ENCODE measurements around the gene CHKA.

The CHKA gene

DNA sequence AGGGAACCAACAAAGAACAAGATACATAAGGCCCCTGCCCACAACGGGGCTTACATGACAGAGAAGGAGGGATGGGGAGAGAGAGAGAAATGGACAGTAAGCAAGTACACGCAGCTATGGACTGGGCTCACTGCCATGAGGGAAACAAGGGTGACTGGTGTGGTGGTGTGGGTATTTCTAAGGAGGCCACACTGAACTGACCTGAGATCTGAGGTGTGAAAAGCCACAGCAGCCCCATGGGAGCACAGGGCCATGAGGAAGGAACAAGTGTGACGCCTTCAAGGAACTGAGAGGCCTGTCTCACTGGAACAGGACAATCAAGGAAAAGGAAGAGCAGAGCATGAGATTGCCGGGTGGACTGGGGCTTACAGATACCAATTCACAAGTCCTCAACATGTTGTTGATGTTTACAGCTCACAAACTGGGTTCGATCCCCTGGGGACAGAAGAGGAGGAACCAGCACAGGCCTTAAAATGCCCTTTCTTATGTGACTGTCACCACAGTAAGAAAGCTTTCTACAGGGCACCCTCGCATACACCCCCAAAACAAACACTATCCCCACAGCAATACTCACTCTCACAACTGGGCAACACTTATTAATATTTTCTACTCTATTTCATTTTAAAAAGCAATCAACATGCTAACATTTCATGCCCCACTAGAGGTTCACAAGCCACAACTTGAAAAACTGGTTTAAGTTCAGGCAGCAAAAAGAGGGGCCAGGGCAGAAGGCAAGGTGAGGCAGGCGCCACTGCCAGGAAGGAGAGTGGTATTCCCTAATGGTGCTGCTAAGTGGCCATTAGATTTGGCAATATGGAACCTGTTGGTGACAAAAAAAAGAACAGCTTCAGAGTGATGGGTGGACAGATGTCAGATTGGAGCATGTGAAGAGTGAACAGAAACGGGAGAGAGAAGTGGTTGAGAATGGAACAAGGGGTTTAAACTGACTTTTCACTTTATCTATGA lies 43.3 kb downstream of the CHKA start:
- H3K27ac Mint-ChIP-seq, result peak overlapping the region; percentile 38
- H3K9me3 Mint-ChIP-seq, result no peaks in the 10 kb centered on the region
- no peak overlapping the region for H3K4me3 Mint-ChIP-seq
- H3K27me3 Mint-ChIP-seq, result no peaks in the 10 kb centered on the region
- H3K4me1 Mint-ChIP-seq (ENCODE audit: low read depth), result no peaks in the 10 kb centered on the region
- peaks cover 18% of the 10 kb centered on the region for H3K36me3 Mint-ChIP-seq (ENCODE audit: low read depth)

DNA sequence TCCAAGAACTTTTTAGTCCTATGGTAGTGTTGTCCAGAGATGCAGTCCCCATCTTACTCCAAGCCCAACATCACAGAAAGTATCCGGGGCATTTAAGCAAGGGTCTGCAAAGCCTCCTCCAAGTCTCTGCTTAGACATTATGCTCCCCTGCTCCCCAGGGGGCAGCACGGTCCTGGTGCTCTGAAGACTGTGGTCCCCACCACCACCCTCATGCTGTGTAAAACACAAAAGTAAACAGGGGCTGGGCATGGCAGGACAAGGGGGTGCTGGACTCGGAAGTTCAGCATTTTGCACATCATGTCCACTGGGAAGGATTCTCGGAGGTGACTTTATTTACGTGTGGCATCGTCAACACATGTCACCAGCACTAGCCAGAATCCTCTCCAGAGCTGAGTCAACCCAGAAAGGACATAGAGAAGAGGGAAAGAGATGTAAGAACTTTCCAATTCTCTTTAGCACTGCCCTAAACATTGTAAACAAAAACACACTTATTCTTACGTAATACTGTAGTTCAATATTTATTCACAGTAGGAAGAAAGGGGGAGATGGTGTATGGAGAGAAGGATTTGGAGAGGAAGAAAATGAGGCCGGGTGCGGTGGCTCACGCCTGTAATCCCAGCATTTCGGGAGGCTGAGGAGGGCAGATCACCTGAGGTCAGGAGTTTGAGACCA lies 44.7 kb downstream of the CHKA start:
- H3K9me3 Mint-ChIP-seq, result no peaks in the 10 kb centered on the region
- peaks cover 18% of the 10 kb centered on the region for H3K36me3 Mint-ChIP-seq (ENCODE audit: low read depth)
- H3K27ac Mint-ChIP-seq, result no peak overlapping the region
- no peak overlapping the region for H3K4me3 Mint-ChIP-seq
- H3K27me3 Mint-ChIP-seq, result no peaks in the 10 kb centered on the region
- H3K4me1 Mint-ChIP-seq (ENCODE audit: low read depth), result no peaks in the 10 kb centered on the region

DNA sequence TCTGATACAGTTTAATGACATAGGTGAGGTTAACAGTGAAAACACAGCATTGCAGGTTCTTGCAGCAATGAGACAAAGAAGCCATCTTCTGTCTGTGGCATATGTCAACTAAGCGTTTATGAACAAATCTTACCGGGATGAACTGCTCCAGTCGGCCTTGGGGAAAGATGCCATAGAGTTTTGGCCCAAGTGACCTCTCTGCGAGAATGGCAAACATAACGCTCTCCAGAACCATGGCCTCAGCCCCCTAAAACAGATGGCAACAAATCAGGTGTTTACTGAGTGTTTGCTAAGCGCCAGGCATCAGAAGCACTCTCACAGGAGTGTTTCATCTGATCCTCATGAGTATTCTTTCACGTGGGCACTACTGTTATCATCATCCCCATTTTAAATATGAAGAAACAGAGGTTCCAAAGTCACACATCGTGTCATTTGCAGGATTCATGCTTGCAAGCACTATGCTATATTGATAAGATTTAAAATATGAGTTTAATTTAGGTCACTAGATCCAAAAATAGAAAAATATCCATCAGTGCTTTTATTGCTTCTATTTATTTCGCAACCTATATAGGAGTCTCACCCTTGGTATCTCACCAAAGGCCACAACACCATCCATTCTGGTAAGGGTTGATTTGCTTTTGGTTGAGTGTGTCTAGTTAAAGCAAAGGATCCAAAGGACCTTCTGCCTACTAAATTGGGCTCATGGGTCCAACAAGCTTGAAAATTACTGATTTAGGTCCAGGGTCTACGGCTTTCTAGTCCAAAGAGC lies 46.4 kb downstream of the CHKA start:
- Mint-ChIP-seq H3K4me1 (ENCODE audit: low read depth) (no peaks in the 10 kb centered on the region), H3K4me3 (no peak overlapping the region), H3K36me3 (ENCODE audit: low read depth) (peaks cover 27% of the 10 kb centered on the region), H3K9me3 (no peaks in the 10 kb centered on the region), H3K27me3 (no peaks in the 10 kb centered on the region), H3K27ac (no peak overlapping the region)

DNA sequence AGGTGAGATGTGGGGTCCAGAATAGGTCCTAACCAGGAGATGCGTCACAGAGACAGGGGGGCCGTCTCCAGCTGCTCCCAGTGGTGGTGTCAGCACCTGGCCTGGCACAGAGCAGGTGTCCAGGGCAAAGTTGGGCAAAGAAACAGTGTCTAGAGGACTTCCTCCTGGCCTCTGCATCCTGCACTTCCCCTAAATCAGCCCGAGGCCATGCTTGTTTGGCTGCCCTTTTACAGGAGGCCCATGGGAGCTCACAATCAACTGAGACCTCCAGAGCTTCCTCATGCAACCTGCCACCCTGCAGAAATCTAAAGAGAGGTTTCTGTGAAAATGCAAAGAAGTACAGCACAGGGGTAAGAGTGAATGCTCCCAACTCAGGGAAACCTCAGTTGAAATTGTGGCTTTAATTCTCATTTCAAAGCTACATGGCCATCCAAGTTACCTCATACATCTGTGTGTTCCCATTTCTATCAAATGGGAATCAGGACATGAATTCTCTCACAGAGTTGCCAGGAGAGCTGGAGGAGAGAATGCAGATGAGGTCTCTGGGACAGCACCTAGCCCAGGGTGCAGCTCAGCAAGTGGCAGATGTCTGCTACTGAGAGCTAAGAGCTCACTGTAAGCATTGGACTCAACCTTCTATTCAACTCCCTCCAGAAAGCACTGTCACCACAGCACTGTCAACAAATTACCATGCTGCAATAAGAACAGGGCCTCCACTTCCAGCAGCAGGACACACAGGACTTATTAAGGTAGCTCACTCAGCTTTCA lies 49.7 kb downstream of the CHKA start:
- Mint-ChIP-seq H3K27ac (no peak overlapping the region), H3K4me3 (no peak overlapping the region)

DNA sequence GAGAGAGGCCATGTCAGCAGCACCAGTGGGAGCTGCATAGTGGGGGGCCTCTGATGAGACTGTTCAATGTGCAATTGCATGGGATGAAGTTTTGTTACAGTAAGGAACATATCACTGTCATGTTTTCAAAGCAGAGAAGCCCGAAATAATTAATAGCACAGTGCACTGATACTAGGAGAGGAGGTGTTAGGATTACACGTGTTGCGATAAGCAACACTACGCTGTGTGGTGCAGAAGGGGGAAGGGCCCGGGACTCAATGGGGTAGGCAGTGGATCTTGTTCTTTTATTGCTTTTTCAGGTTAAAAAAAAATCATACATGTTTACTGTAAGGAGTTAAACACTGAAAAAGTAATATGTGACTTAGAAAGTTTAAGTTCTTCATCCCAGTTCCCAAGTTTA lies 53.2 kb downstream of the CHKA start:
- no peaks in the 10 kb centered on the region for H3K9me3 Mint-ChIP-seq
- no peaks in the 10 kb centered on the region for H3K27me3 Mint-ChIP-seq
- no peak overlapping the region for H3K27ac Mint-ChIP-seq
- peaks cover 51% of the 10 kb centered on the region for H3K36me3 Mint-ChIP-seq (ENCODE audit: low read depth)
- no peaks in the 10 kb centered on the region for H3K4me1 Mint-ChIP-seq (ENCODE audit: low read depth)
- H3K4me3 Mint-ChIP-seq, result no peak overlapping the region

More for the DNA sequence above, 49.7 kb downstream of the CHKA start:
- no peaks in the 10 kb centered on the region for H3K27me3 Mint-ChIP-seq
- H3K4me1 Mint-ChIP-seq (ENCODE audit: low read depth), result no peaks in the 10 kb centered on the region
- peaks cover 40% of the 10 kb centered on the region for H3K36me3 Mint-ChIP-seq (ENCODE audit: low read depth)
- no peaks in the 10 kb centered on the region for H3K9me3 Mint-ChIP-seq

DNA sequence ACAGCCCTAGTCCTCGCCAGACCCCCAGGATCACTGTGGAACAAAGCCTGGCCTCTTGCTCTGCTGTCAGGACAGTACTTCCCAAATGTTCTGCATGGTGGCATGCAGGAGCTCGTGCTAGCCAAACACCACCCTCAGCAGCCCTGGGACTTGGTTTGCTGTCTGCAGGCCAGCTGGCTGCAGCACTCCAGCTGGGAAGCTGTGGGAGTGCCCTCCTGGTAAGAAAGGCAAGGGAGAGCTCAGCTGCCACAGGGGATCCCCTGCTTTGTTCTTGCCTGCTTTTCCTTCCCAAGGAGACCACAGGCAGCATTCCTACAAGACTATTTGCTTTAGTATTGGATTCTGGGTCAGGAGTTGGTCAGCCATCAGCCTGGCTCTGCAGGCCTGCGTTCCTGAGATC lies 54.4 kb downstream of the CHKA start:
- H3K4me1 Mint-ChIP-seq (ENCODE audit: low read depth), result no peaks in the 10 kb centered on the region
- no peak overlapping the region for H3K4me3 Mint-ChIP-seq
- H3K27ac Mint-ChIP-seq, result no peak overlapping the region
- H3K9me3 Mint-ChIP-seq, result no peaks in the 10 kb centered on the region
- peaks cover 63% of the 10 kb centered on the region for H3K36me3 Mint-ChIP-seq (ENCODE audit: low read depth)
- no peaks in the 10 kb centered on the region for H3K27me3 Mint-ChIP-seq

DNA sequence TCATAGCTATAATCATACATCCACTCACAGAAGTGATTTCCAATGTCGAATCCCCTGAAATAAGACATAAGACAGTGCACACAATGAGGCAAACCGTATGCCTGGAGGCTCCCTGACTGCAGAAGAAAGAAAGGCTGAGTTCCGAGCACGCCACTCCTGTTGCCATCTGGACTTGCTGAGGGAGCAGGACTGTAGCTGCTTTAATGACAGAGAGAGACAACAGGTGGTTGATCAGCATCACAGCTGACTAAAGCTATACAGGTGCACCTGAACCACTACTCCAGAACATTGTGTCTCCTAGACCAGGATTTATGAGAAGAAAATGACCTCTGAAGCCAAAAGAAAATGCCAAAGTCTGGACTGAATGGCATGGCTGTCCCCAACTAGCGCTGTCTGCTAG lies 55.3 kb downstream of the CHKA start:
- no peaks in the 10 kb centered on the region for H3K4me1 Mint-ChIP-seq (ENCODE audit: low read depth)
- no peaks in the 10 kb centered on the region for H3K9me3 Mint-ChIP-seq
- H3K36me3 Mint-ChIP-seq (ENCODE audit: low read depth), result peaks cover 63% of the 10 kb centered on the region
- no peaks in the 10 kb centered on the region for H3K27me3 Mint-ChIP-seq
- H3K27ac Mint-ChIP-seq, result no peak overlapping the region
- H3K4me3 Mint-ChIP-seq, result no peak overlapping the region

DNA sequence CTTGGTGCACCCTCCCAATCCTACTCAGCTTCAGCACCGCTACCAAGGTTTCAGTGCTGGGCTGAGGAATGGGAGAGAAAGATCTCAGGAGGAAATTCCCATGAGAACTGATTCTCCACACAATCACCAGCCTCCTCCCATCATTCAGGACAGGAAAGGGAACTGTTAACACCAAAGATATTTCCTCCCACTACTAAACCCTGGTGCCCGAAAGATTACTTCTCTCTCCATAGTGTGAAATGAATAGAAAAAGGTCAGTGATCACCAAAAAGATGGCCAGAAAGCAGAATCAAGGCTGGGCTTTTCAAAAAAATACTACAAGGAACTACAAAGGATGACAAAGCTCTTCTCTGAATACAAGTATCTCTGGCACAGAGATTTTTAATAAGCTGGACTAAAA lies 56.3 kb downstream of the CHKA start:
- H3K27me3 Mint-ChIP-seq, result no peaks in the 10 kb centered on the region
- H3K27ac Mint-ChIP-seq, result no peak overlapping the region
- H3K4me1 Mint-ChIP-seq (ENCODE audit: low read depth), result no peaks in the 10 kb centered on the region
- H3K9me3 Mint-ChIP-seq, result no peaks in the 10 kb centered on the region
- peaks cover 63% of the 10 kb centered on the region for H3K36me3 Mint-ChIP-seq (ENCODE audit: low read depth)
- no peak overlapping the region for H3K4me3 Mint-ChIP-seq

DNA sequence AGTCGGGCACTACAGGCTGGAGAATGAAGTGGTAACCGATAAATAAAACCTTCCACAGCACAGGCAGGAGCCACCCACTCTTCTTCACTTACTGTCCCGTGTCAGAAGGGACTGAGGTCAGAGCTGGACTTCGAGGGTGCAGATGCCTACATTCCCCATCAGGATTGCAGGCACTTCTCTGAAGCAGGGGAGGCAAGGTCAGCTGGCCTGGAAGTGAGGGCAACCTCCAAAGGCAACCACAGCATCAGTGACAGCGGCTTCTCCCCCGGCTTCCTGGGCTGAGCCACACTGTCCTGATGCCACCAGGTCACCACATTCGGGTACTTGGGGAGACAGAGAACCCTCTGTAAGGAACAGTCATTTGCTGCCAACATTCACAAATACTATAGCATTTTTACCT lies 59.7 kb downstream of the CHKA start:
- Mint-ChIP-seq H3K27ac (no peak overlapping the region), H3K9me3 (no peaks in the 10 kb centered on the region), H3K27me3 (no peaks in the 10 kb centered on the region), H3K36me3 (ENCODE audit: low read depth) (peaks cover 55% of the 10 kb centered on the region), H3K4me3 (no peak overlapping the region), H3K4me1 (ENCODE audit: low read depth) (no peaks in the 10 kb centered on the region)

DNA sequence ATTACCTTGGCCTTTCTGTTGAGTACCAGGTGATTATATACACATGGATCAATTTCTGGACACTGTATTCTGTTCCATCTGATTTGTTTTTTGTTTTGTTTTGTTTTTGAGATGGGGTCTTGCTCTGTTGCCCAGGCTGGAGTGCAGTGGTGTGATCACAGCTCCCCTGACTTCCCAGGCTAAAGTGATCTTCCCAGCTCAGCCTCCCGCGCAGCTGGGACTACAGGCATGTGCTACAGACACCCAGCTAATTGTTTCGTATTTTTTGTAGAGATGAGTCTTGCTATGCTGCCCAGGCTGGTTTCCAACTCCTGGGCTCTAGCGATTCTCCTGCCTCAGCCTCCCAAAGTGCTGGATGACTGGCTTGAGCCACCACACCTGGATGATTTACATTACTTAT lies 63.4 kb downstream of the CHKA start:
- Mint-ChIP-seq H3K27ac (peak overlapping the region; percentile 23), H3K36me3 (ENCODE audit: low read depth) (peaks cover 41% of the 10 kb centered on the region), H3K27me3 (no peaks in the 10 kb centered on the region), H3K9me3 (no peaks in the 10 kb centered on the region), H3K4me3 (no peak overlapping the region), H3K4me1 (ENCODE audit: low read depth) (peaks cover 3% of the 10 kb centered on the region)

DNA sequence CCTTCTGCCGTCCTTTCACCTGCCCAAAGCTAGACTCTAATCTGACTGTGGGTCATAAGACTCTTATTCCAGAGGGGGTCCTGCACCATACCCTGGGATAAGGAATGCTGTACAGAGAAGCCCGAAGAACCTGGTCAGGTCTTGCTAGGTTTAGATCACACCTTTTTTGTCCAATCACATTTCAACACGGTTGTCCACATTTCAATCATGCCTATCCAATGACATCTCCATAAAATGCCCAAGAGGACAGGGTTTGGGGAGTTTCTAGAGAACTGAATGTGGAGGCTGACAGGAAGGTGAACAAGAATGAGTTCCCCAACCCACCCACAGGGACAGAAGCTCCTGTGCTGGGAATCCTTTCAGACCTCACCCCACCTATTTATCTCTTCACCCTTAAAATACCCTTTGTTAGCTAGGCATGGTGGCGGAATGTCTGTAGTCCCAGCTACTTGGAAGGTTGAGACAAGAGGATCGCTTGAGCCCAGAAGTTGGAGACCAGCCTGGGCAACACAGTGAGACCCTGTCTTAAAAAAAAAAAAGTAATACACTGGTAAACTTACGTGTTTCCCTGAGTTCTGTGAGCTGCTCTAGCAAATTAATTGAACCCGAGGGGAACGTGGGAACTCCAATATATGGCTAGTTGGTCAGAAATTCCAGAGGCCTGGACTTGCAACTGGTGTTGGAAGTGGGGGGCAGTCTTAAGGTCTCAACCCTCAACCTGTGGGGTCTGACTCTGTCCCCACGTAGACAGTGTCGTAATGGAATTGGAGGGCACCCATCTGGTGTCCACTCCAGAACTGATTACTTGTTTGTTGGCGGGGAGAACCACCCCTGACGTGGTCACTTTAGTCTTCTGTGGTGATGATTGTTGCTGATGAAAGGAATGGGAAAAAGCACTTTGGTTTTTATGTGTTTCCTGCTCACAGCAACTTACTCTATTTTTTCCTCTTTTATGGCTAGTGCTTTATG lies 64.6 kb downstream of the CHKA start:
- Mint-ChIP-seq H3K9me3 (no peaks in the 10 kb centered on the region), H3K4me3 (no peak overlapping the region), H3K4me1 (ENCODE audit: low read depth) (peaks cover 3% of the 10 kb centered on the region), H3K36me3 (ENCODE audit: low read depth) (peaks cover 36% of the 10 kb centered on the region), H3K27ac (no peak overlapping the region), H3K27me3 (no peaks in the 10 kb centered on the region)

DNA sequence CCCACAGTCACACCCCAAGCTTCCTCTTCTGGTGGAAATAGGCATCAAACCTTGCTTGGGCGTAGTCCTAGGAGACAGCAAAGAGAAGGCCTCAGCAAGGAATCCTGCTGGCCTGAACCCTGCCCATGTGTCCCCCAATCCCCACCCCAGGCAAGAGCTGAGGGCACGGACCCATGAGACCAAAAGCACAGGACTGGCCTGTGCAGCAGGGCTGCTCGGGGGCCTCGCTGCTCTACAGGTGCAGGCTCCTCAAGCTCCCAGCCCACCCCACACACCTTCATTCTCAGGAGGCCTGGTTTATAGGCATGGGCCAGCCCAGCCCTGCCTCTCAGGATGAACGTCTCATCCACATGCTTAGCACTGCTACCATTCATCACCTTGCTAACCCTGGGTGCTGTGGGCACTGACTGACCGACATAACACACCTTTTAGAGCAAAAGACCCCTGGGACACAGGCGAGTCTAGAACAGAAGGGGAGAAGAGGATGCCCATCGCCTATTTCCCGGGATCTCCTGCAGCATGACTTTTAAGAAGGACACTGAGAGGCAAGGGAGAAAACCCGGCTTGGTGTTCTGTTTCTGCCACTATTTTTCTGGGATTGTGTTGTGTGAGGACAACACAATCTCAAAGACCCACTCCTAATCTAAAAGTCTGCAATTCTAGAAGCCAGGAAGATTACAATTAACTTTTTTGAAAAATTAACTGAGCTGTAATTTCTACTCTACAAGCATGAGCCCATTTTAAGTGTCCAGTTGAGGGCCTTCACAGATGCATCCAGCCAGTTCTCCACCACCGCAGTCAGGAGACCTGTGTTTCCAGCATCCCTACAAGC lies 67.0 kb downstream of the CHKA start:
- H3K27ac Mint-ChIP-seq, result peak overlapping the region; percentile 14

DNA sequence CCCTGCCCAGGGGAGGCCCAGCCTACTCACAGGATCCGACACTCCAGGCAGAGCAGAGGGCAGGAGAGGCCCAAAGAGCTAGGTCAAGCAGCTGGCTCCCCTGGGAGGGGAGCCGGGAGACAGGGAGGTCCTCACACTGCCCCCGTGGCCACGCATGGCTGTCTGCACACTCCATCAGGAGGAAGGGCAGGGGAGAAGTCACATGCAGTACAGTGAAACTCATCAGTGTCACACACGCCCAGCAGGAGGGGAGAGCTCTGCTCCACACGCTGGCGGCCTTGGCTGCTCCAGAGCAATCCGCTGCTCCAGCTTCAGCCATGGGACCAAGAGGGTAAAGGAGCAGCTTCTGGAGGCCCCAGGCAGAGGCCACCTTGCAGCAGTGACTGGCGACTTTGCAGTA lies 68.1 kb downstream of the CHKA start:
- H3K27me3 Mint-ChIP-seq, result no peaks in the 10 kb centered on the region
- no peaks in the 10 kb centered on the region for H3K9me3 Mint-ChIP-seq
- H3K27ac Mint-ChIP-seq, result no peak overlapping the region
- H3K4me3 Mint-ChIP-seq, result no peak overlapping the region
- H3K4me1 Mint-ChIP-seq (ENCODE audit: low read depth), result peaks cover 3% of the 10 kb centered on the region
- H3K36me3 Mint-ChIP-seq (ENCODE audit: low read depth), result peaks cover 27% of the 10 kb centered on the region

More for the DNA sequence above, 67.0 kb downstream of the CHKA start:
- H3K27me3 Mint-ChIP-seq, result no peaks in the 10 kb centered on the region
- no peaks in the 10 kb centered on the region for H3K9me3 Mint-ChIP-seq
- no peak overlapping the region for H3K4me3 Mint-ChIP-seq
- peaks cover 3% of the 10 kb centered on the region for H3K4me1 Mint-ChIP-seq (ENCODE audit: low read depth)
- H3K36me3 Mint-ChIP-seq (ENCODE audit: low read depth), result peaks cover 34% of the 10 kb centered on the region

Measured in stimulated activated naive CD8-positive, alpha-beta T cell treated with anti-CD3 and anti-CD28 coated beads, Interleukin-15, Interleukin-2, amounts not matched to agents 100 ng/mL and 50 ng/mL, for 24 hours (primary cell).